ENCODE measurements around the gene TBR1.

DNA sequence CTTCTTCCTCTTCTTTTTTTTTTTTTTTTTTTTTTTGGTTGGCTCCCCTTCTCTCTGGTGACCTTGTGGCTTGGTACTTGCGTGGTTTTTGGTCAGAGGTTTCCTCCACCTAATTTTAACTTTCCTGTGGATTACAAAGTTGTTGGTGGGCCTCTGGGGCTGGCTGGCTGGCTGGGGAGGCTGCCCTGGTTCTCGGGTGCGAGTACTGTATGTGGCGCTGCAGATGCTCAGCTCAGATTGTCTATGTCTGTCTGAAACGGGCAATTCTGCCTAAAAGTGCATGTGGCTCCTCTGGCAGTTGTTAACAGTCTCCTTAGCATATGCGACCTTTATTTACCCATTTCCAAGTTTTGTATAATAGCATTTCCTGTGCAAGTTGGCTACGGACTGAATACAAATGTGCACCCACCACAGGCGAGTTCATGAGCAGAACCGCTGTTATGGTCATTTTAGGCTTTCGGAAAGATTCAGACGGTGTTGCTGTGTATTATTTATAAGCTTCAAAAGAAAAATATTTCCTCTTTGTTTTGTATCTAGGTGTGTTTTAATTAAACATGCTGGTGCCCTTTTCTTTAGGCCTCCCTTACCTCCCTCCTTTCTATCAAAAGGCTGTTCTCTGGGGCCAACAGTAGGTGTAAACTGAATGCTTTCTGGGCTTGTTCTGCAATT is 4.4 kb downstream of the TBR1 start:
- TF ChIP-seq, protein P1, sequence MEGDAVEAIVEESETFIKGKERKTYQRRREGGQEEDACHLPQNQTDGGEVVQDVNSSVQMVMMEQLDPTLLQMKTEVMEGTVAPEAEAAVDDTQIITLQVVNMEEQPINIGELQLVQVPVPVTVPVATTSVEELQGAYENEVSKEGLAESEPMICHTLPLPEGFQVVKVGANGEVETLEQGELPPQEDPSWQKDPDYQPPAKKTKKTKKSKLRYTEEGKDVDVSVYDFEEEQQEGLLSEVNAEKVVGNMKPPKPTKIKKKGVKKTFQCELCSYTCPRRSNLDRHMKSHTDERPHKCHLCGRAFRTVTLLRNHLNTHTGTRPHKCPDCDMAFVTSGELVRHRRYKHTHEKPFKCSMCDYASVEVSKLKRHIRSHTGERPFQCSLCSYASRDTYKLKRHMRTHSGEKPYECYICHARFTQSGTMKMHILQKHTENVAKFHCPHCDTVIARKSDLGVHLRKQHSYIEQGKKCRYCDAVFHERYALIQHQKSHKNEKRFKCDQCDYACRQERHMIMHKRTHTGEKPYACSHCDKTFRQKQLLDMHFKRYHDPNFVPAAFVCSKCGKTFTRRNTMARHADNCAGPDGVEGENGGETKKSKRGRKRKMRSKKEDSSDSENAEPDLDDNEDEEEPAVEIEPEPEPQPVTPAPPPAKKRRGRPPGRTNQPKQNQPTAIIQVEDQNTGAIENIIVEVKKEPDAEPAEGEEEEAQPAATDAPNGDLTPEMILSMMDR (IDR thresholded peaks at IDR 0.05), result no peak
- TF ChIP-seq POLR2A (IDR thresholded peaks at IDR 0.05), result no peak
